AG09309 (cell line): ENCODE data around the gene SMARCD1.
"Not testable (repeated sequence)": the region's sequence is repeated elsewhere in the genome, so short reads cannot be mapped to it uniquely, and the experiment has no call there.

Experiments used
- DNase-seq: peaks from one replicate; pipeline ENCODE4 v3.0.0-alpha.2; 2010; ENCODE audit warnings: low read depth
- H3K4me3 ChIP-seq: 2 replicates; pipeline ENCODE4 v1.5.1; 2011; ENCODE audit warnings: mild to moderate bottlenecking, low read depth, low read length, moderate library complexity; ENCODE audit not compliant: control insufficient read depth
- CTCF ChIP-seq: IDR thresholded peaks from 2 replicates; pipeline ENCODE4 v1.5.1; 2011; ENCODE audit warnings: mild to moderate bottlenecking, low read depth, low read length, inconsistent platforms; ENCODE audit not compliant: insufficient read depth, control insufficient read depth; ENCODE audit errors: missing control alignments

Gene SMARCD1

GRCh38 chr12:50075808-50076170 lies 9.4 kb upstream of the SMARCD1 start:
- no peak for DNase-seq
- no peak for TF ChIP-seq CTCF
- no peak overlapping the region for H3K4me3 ChIP-seq

- DNase-seq = no peak
- no peak overlapping the region for H3K4me3 ChIP-seq
- no peak for TF ChIP-seq CTCF
Observed at GRCh38 chr12:50077099-50077498, 8.0 kb upstream of the SMARCD1 start.

GRCh38 chr12:50078281-50078680 lies 6.9 kb upstream of the SMARCD1 start:
- H3K4me3 ChIP-seq = no peak overlapping the region
- DNase-seq = no peak
- no peak for TF ChIP-seq CTCF

- TF ChIP-seq CTCF = no peak
- no peak for DNase-seq
- no peak overlapping the region for H3K4me3 ChIP-seq
Observed at GRCh38 chr12:50079771-50080170, 5.4 kb upstream of the SMARCD1 start.

- H3K4me3 ChIP-seq = no peak overlapping the region
- DNase-seq = no peak
- TF ChIP-seq CTCF = no peak
Observed at GRCh38 chr12:50081096-50081808, 3.9 kb upstream of the SMARCD1 start.

- TF ChIP-seq CTCF = no peak
Observed at GRCh38 chr12:50082644-50083043, 2.5 kb upstream of the SMARCD1 start.

GRCh38 chr12:50083301-50083700 lies 1.8 kb upstream of the SMARCD1 start:
- TF ChIP-seq CTCF = no peak
- H3K4me3 ChIP-seq = no peak overlapping the region
- no peak for DNase-seq

More at GRCh38 chr12:50082644-50083043, 2.5 kb upstream of the SMARCD1 start:
- no peak for DNase-seq
- no peak overlapping the region for H3K4me3 ChIP-seq

GRCh38 chr12:50084409-50084774 lies 750 bp upstream of the SMARCD1 start:
- H3K4me3 ChIP-seq = peak overlapping the region; percentile 74
- DNase-seq = not testable (repeated sequence)
